GM12873 (cell line): ENCODE results near the gene TTC28.

Source experiments
- TF ChIP-seq, protein P1 (sequence below): IDR thresholded peaks from 2 replicates; pipeline ENCODE4 v1.5.1; 2012; ENCODE audit warnings: low read depth, mild to moderate bottlenecking, moderate library complexity, low read length, control low read depth; ENCODE audit not compliant: insufficient read depth; ENCODE audit errors: missing control alignments

The TTC28 gene

DNA sequence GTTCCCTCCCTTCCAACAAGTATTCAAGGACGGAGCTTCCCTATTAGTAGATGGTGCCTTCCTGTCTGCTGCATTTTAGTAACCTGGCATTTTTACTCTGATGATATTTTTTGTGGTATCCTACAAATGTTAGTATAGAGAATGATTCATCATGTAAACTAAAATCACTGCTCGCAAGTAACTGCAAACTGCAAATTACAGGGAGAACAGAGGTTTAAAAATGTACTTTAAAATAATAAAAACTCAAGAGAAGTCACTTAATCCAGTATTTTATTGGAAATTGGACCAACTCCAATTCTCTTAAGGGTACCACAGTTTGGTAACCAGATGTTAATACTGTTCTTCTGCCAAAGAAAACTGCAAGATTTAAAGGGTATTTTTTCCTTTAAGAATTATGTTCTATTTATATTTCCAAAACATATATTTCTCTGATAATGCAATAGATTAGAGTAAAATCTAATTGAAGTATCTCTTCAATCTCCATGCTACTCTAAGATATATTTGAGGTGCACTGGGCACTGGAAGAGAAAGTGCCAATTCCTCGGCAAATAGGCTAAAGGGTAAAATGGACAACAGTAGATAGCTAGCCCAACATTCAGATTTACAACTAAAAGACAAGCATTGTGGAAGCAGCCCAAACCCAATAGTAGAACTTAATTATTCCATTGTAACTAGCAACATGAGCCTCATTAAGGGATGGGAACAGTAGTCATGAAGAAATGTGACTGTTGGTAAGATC lies 298.0 kb downstream of the TTC28 start:
- TF ChIP-seq, protein P1, sequence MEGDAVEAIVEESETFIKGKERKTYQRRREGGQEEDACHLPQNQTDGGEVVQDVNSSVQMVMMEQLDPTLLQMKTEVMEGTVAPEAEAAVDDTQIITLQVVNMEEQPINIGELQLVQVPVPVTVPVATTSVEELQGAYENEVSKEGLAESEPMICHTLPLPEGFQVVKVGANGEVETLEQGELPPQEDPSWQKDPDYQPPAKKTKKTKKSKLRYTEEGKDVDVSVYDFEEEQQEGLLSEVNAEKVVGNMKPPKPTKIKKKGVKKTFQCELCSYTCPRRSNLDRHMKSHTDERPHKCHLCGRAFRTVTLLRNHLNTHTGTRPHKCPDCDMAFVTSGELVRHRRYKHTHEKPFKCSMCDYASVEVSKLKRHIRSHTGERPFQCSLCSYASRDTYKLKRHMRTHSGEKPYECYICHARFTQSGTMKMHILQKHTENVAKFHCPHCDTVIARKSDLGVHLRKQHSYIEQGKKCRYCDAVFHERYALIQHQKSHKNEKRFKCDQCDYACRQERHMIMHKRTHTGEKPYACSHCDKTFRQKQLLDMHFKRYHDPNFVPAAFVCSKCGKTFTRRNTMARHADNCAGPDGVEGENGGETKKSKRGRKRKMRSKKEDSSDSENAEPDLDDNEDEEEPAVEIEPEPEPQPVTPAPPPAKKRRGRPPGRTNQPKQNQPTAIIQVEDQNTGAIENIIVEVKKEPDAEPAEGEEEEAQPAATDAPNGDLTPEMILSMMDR: no peak

DNA sequence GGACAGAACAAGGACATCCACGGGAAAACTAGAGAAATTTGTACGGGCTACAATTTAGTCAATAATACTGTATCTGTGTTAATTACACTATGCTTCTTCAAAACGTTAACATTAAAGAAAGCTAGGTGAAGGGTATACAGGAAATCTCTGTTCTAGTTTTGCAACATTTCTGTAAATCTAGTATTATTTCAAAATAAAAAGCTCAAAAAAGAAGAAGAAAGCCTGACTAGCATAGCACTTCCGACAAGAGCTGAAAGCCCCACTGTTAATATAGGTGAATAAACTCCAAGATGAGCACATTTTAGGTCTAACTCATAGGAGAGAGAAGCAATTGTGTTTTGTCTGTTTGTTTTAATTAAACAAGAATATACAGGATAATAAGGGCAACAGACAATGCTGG lies 299.7 kb downstream of the TTC28 start:
- TF ChIP-seq, protein P1: no peak

DNA sequence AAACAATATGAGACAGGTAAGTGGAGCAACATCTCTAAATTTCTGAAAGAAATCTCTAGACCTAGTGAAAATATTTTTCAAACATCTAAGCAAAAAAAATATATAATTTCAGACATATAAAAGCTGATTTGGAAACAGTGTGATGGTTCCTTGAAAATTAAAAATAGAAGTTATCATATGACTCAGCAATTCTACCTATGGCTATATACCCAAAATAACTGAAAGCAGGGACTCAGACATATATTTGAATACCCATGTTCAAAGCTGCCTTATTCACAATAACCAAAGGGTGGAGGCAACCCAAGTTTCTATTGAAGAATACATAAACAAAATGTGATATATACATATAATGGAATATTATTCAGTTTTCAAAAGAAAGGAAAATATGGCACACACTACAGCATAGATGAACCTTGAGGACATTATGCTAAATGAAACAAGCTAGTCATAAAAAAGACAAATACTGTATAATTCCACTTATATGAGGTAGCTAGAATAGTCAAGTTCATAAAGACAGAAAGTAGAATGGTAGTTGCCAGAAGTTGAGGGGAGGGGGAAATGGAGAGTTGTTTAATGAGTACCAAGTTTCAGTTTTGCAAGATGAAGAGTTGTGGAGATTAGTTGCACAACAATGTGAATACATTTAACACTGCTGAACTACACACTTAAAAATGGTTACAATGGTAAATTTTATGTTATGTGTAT lies 300.4 kb downstream of the TTC28 start:
- TF ChIP-seq, protein P1: no peak

DNA sequence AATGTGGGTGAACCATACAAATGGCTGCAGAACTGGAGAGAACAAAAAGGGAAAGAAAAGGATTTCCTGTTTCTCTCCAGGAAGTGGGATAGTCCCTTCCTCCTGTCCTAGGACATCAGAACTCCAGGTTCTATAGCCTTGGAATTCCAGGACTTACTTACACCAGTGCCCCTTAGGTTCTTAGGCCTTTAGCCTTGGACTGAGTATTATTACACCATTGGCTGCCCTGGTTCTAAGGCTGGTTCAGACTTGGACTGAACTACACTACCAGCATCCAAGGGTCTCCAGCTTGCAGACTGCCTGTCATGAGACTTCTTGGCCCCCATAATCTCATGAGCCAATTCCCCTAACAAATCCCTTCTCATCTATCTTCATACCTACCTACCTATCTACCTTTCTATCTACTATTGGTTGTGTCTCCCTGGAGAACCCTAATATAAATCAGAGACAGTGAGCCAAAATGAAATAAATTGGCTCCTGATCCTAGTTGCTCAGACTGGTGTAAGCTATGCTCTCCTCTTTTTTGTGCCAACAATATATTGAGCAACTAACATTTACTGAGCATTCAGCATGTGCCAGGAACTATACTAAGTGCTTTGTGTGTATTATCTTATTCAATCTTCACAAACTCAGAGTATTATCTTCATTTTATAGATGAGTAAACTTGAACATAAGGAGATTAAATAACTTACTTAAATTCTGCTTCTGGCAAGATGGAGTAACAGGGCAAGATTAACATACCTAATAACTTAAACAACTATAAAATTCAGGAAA lies 303.7 kb downstream of the TTC28 start:
- TF ChIP-seq, protein P1: no peak

DNA sequence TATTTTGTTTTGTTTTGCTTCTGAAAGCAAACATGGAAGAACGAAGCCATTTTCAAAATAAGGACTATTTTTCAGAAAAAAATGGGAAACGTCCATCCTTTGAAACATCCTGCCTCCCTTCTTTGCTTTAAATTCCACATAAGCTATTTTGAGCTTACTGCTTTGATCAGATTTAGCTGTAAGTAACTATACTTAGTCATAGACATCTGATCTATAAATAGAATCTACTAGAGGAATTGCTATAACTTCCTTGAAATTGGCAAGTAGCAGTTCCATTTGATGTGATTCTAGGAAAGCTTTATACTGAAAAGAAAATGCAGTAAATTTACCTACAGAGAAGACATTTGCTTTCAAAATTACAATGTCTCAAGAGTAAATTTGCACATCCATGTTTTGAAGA lies 305.8 kb downstream of the TTC28 start:
- TF ChIP-seq, protein P1: no peak

DNA sequence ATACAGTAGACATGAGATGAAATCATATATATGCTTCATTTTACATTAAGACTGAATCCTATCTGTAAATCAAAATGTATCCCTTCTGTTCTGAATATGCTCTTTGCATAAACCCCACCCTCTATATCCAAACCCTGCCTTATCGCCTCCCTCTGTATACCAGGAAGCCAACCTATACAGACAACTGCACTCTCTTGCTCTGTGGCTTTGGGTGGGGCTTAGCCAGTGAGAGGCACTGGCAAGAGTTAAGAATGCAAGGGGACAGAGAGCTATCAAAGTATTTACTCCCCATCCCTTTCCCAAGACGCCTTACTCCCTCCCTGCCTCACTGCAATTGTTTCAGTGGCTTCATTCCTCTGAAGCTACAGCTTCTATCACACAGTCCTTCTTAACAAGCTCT lies 309.8 kb downstream of the TTC28 start:
- TF ChIP-seq, protein P1: no peak

DNA sequence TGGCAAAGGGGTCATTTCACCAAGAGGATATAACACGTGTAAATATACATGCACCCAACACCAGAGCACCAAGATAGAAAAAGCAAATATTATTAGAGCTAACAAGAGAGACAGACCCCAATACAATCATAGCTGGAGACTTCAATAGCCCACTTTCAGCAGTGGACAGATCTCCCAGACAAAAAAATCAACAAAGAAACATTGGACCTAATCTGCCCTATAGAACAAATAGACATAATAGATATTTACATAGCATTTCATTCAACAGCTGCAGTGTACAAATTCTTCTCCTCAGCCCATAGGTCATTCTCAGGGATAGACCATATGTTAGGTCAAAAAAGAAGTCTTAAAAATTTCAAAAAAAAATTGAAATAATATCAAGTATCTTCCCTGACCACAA lies 312.8 kb downstream of the TTC28 start:
- TF ChIP-seq, protein P1: no peak
